GM21717 (cell line): ENCODE data around the gene AICDA.
"Not testable (repeated sequence)": the region's sequence is repeated elsewhere in the genome, so short reads cannot be mapped to it uniquely, and the experiment has no call there.

Experiments used
- ATAC-seq: cut with Tn5 transposase; IDR thresholded peaks from one replicate; pipeline ENCODE4 v1.9.1; 2021; ENCODE audit warnings: mild to moderate bottlenecking, moderate library complexity; ENCODE audit not compliant: unreplicated experiment

Gene AICDA

GRCh38 chr12:8612629-8613028 lies at the start of gene AICDA:
AICDA (minus strand) TSS chr12:8612859; CDS start chr12:8612767, 92 bp downstream.
- ATAC-seq: no peak

- ATAC-seq: no peak
These were observed 49.1 kb upstream of the AICDA start for GRCh38 chr12:8661751-8662150.

DNA sequence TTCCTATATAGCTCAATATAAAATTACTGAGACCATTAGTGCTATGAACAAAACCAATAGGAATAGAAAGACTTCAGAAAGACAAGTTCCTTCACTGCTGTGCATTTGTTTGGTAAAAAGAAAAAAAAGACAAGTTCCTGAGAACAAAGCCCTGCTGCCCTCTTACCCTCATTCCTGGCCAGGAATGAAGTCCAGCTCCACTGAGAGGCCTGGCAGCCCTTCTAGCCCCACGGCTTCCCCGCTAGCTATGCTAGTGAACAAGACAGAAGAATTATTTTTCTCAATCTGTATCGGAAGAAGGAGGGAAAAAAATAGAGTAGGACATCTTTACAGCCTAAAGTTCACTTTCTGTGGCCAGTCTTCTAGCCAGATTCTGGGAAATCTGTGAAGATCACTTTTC lies 48.4 kb upstream of the AICDA start:
- ATAC-seq: no peak

DNA sequence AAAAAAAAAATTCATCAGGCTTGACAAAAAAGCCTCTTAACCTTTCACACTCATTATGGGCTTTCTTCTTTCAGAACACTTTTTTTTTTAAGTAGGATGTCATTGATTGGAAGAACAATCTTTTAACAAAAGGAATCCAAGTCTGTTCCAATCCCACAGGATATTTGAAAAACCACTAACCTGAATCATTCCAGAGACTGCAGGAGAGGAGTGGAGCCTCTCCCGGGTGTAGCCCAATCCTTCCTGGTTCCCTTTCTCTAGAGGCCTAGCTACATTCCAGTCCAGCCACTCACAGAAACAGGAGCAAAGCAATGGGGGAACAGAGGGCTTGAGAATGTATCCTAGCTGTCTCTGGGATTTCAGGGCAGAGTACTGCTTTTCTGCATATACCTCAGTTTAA lies 45.7 kb upstream of the AICDA start:
- ATAC-seq: no peak

- no peak for ATAC-seq
These were observed 42.8 kb upstream of the AICDA start for GRCh38 chr12:8655421-8655820.

- ATAC-seq: peak; percentile 62
These were observed 36.0 kb upstream of the AICDA start for GRCh38 chr12:8648576-8649205.

DNA sequence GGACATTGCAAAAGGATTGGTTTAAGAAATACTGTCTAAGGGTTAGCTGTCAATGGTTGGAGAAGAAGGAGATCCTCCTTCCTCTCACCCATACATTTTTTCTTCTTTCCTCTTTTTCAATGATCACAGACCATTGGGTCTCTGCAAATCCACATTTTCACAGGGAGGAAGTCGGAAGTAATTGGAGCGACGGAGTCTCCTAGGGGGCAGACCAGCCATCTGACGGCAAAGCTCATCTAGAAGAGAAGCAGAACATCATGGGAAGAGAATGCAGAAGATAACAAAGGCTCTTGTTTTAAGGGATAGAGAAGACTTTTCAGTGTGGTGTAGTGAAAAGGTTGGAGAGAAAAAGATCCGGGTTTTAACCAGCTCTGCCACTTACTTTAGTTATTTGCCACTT lies 35.3 kb upstream of the AICDA start:
- ATAC-seq: no peak

GRCh38 chr12:8644345-8645248 lies 31.9 kb upstream of the AICDA start:
- peak; percentile 55 for ATAC-seq

GRCh38 chr12:8642775-8643174 lies 30.1 kb upstream of the AICDA start:
- ATAC-seq: no peak

DNA sequence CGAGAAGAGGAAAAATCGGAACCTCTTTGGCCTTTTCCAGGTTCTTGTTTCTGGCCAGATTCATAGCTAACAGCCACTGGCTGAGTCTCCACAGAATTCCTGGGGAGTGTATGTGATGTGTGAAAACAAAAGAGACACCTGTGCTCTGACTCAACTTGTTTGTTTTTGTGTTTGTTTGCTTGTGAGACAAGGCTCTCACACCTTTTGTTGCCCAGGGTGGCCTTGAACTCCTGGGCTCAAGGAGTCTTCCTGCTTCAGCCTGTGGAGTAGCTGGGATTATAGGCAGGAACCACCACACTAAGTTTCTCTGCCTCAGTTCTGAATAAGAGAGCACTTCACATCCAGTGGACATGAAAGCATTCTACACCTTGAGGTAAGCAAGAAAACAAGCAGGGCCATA lies 27.3 kb upstream of the AICDA start:
- no peak for ATAC-seq

GRCh38 chr12:8638951-8639350 lies 26.3 kb upstream of the AICDA start:
- ATAC-seq: no peak

DNA sequence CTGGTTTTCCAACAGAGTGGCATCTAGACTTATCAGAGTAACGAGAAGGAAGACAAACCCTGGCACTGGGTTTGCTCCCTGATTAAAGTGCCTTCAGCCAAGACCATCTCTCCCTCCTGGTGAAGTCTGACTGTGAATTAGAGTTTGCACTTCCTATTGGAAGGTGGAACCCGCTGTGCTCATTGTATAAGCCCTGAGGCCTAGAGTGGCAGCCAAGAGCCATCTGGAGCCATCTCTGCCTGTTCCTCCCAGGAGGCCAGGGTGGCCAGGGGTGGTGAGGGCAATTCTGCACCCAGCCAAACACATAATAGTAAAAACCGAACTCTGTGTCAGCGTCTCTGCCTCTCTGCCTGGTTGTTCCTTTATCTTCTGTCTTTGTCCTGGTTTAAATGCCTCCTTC lies 25.0 kb upstream of the AICDA start:
- ATAC-seq: no peak

- ATAC-seq: no peak
These were observed 24.6 kb upstream of the AICDA start for GRCh38 chr12:8637244-8637643.

GRCh38 chr12:8636581-8636980 lies 23.9 kb upstream of the AICDA start:
- ATAC-seq: no peak

- ATAC-seq: not testable (repeated sequence)
These were observed 23.3 kb upstream of the AICDA start for GRCh38 chr12:8636007-8636346.

DNA sequence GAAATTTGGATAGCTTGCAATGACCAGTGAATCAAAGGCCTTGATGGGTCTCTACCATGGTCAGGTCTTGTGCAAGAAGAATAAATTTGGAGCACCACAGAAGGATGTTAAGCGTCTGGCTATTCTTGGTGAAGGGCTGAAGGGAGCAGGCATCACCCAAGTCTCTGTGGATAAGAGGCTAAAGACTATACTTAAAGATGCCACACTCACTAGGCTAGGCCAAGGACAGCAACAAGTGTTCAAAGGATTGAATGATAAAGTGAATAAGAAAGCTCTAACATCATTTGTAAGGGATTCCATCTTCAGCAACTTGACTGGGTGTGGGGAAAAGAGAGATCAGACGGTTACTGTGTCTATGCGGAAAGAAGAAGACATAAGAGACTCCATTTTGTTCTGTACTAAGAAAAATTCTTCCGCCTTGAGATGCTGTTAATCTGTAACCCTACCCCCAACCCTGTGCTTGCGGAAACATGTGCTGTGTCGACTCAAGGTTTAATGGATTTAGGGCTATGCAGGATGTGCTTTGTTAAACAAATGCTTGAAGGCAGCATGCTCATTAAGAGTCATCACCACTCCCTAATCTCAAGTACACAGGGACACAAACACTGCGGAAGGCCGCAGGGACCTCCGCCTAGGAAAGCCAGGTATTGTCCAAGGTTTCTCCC lies 22.8 kb upstream of the AICDA start:
- ATAC-seq: not testable (repeated sequence)

DNA sequence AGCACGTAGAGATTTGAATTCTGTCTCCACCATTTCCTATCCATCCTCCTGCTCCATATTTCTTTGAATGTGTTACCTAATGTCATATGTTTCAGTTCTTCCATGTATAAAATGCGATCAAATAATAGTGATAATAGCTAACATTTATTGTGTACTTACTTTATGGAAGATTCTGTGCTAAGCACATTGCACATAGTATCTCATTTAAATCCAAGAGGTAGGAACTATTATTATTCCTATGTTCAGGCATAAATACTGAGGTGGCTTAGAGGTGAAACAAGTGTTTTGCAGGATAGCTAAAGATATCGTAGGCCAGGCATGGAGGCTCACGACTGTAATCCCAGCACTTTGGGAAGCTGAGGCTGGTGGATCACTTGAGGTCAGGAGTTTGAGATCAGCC lies 17.5 kb upstream of the AICDA start:
- ATAC-seq: no peak

DNA sequence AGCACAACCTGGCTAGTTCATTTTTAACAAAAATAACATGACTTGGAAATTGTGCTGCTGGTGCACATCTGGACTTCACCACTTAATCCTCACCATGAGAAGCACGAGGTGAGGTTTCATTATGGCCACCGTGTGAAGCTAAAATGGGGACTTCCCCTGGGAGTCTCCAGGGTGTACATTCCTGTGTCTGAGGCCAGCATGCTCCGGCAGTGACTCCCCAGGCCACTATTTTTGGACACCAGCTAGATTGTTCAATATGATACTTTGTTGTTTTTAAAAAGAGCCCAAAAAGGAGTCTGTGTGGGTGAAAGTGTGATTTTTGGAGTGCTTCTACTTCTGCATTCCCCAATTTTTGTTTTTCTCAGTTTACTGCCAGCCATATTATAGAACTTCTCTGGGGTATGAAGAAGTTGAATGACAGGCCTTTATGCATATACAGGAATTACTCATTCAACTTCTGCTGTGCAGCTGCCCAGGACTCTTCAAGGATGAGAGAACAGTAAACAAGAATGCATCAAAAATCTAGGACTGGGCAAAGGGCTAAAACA lies 16.9 kb upstream of the AICDA start:
- ATAC-seq: peak; percentile 86

DNA sequence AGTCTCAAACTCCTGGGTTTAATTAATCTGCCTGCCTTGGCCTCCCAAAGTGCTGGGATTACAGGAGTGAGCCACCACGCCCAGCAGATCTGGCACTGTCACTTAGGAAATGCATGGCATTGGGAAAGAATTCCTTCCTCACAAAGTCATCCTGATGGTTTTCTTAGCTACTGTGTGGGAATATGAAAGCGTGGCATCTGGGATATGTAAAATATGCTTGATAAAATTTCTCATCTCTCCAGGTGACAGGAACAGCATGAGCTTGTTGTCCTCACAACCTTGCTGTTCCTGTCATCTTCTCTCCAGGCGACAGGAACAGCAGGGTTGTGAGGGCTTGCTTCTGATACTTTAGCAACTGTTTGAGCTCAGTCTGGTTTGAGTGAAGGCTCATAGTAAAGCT lies 16.1 kb upstream of the AICDA start:
- no peak for ATAC-seq

DNA sequence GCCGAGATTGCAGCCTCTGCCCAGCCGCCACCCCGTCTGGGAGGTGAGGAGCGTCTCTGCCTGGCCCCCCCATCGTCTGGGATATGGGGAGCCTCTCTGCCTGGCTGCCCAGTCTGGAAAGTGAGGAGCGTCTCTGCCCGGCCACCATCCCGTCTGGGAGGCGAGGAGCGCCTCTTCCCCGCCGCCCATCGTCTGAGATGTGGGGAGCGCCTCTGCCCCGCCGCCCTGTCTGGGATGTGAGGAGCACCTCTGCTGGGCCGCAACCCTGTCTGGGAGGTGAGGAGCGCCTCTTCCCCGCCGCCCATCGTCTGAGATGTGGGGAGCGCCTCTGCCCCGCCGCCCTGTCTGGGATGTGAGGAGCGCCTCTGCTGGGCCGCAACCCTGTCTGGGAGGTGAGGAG lies 12.1 kb upstream of the AICDA start:
- not testable (repeated sequence) for ATAC-seq

DNA sequence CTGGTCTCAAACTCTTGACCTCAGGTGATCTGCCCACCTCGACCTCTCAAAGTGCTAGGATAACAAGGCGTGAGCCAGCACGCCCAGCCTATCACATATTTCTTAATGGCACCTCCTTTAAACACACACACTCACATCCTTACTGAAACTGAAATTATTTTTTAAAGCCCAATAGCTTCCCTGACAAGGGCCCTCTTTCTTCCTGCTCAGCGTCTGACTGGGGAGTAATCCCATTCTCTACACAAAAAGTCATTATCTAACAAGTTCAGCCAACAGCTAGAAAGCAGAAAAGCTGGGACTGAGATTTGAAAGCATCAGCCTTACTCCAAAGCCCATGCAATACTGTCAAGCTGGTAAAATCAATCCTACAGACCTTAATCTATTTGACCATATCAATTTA lies 10.0 kb upstream of the AICDA start:
- ATAC-seq: no peak

GRCh38 chr12:8615206-8615605 lies 2.5 kb upstream of the AICDA start:
- ATAC-seq: no peak
